Kasumi-1 (cell line): ENCODE measurements around the gene SLK.

Experiments
- DNase-seq, 2 experiments: peaks; one replicate each; lab custom pipeline; 2025; lab: John Stamatoyannopoulos, UW

The SLK gene

GRCh38 chr10:103941801-103942200, 25.1 kb upstream of the SLK start:
- DNase-seq: no peak

- DNase-seq: no peak
Observed at GRCh38 chr10:103942866-103943265, 24.1 kb upstream of the SLK start.

- no peak for DNase-seq
Observed at GRCh38 chr10:103947799-103948516, 19.0 kb upstream of the SLK start.

- no peak for DNase-seq
Observed at GRCh38 chr10:103949728-103950127, 17.2 kb upstream of the SLK start.

- DNase-seq: no peak
Observed at GRCh38 chr10:103951183-103951582, 15.8 kb upstream of the SLK start.

GRCh38 chr10:103951942-103952341, 15.0 kb upstream of the SLK start:
- DNase-seq: no peak

- DNase-seq: no peak
Observed at GRCh38 chr10:103954543-103954942, 12.4 kb upstream of the SLK start.

GRCh38 chr10:103958996-103959395, 7.9 kb upstream of the SLK start:
- DNase-seq: no peak

GRCh38 chr10:103960103-103960502, 6.8 kb upstream of the SLK start:
- DNase-seq: no peak

- peak; percentile 76 to 79 for DNase-seq
Observed at GRCh38 chr10:103967448-103968071, 620 bp downstream of the SLK start.

GRCh38 chr10:103968441-103969391, 1.8 kb downstream of the SLK start:
- DNase-seq: peak; percentile 27 to 61

- DNase-seq: no peak
Observed at GRCh38 chr10:103969436-103969835, 2.5 kb downstream of the SLK start.

- peak; percentile 37 to 47 for DNase-seq
Observed at GRCh38 chr10:103969857-103970627, 3.1 kb downstream of the SLK start.

GRCh38 chr10:103975169-103975568, 8.2 kb downstream of the SLK start:
- no peak for DNase-seq

- no peak for DNase-seq
Observed at GRCh38 chr10:103977204-103977603, 10.3 kb downstream of the SLK start.

GRCh38 chr10:103979530-103979929, 12.6 kb downstream of the SLK start:
- DNase-seq: no peak

GRCh38 chr10:103980288-103980906, 13.5 kb downstream of the SLK start:
- peak; percentile 69 to 72 for DNase-seq

- DNase-seq: no peak
Observed at GRCh38 chr10:103982639-103983038, 15.7 kb downstream of the SLK start.

- DNase-seq: peak; percentile 82 to 87
Observed at GRCh38 chr10:103983367-103983911, 16.5 kb downstream of the SLK start.

GRCh38 chr10:103985726-103986125, 18.8 kb downstream of the SLK start:
- no peak for DNase-seq

- no peak for DNase-seq
Observed at GRCh38 chr10:103986360-103986759, 19.4 kb downstream of the SLK start.
